Neural progenitor cell (in vitro differentiated cells): ENCODE data around the gene TTLL10.

Experiments used
- CTCF ChIP-seq: fragments of 200-600 bp; sonication (generic); IDR thresholded peaks from 2 replicates; pipeline ENCODE4 v1.5.1; 2017; ENCODE audit warnings: antibody characterized with exemption, mild to moderate bottlenecking
- EZH2 ChIP-seq: fragments of 200-600 bp; sonication (generic); IDR thresholded peaks from 2 replicates; pipeline ENCODE4 v1.6.1; 2017; ENCODE audit warnings: antibody characterized with exemption, mild to moderate bottlenecking, moderate library complexity
- EZH2phosphoT487 ChIP-seq: fragments of 200-600 bp; sonication (generic); IDR thresholded peaks from 2 replicates; pipeline ENCODE4 v1.6.1; 2017; ENCODE audit warnings: antibody characterized with exemption

GRCh38 chr1:1199961-1200875, 26.5 kb downstream of the TTLL10 start:
- TF ChIP-seq CTCF: no peak
- TF ChIP-seq EZH2: no peak
- TF ChIP-seq EZH2phosphoT487: no peak
